WTC11 (cell line): ENCODE measurements around the gene AK8.

Source experiments
- ELF4 ChIP-seq: sonication (generic); formaldehyde crosslinking; IDR thresholded peaks from 2 replicates; pipeline ENCODE4 v1.8.1; 2022; ENCODE audit warnings: low read depth, mild to moderate bottlenecking, moderate library complexity, missing genetic modification reagents
- JAZF1 ChIP-seq: fragments of 250-450 bp; sonication (Bioruptor Pico); IDR thresholded peaks from 2 replicates; pipeline ENCODE4 v1.9.0; 2021; ENCODE audit warnings: moderate library complexity, mild to moderate bottlenecking, inconsistent platforms
- JUN ChIP-seq: sonication (generic); formaldehyde crosslinking; IDR thresholded peaks from 2 replicates; pipeline ENCODE4 v1.8.0; 2023; ENCODE audit warnings: mild to moderate bottlenecking, missing genetic modification reagents
- NFYB ChIP-seq: sonication (generic); formaldehyde crosslinking; conservative IDR thresholded peaks from 2 replicates; pipeline ENCODE4 v1.8.0; 2022; ENCODE audit warnings: low read depth, missing genetic modification reagents
- PRRX2 ChIP-seq: fragments of 250-450 bp; sonication (Bioruptor Pico); IDR thresholded peaks from 2 replicates; pipeline ENCODE4 v1.8.0; 2021; ENCODE audit warnings: mild to moderate bottlenecking
- SP1 ChIP-seq: sonication (generic); formaldehyde crosslinking; conservative IDR thresholded peaks from 2 replicates; pipeline ENCODE4 v1.8.1; 2022; ENCODE audit warnings: missing genetic modification reagents
- TEAD4 ChIP-seq: sonication (generic); formaldehyde crosslinking; IDR thresholded peaks from 2 replicates; pipeline ENCODE4 v1.8.0; 2022; ENCODE audit warnings: mild to moderate bottlenecking, missing genetic modification reagents
- ZBTB21 ChIP-seq: sonication (generic); formaldehyde crosslinking; IDR thresholded peaks from 2 replicates; pipeline ENCODE4 v1.8.1; 2023; ENCODE audit warnings: mild to moderate bottlenecking, missing genetic modification reagents, borderline replicate concordance
- TF ChIP-seq, protein P1 (sequence below): fragments of 200-600 bp; IDR thresholded peaks from 2 replicates; pipeline ENCODE4 v1.8.0; 2022; ENCODE audit warnings: antibody characterized with exemption
- TF ChIP-seq, protein P2 (sequence below): sonication (generic); formaldehyde crosslinking; IDR thresholded peaks from 2 replicates; pipeline ENCODE4 v1.8.1; 2022; ENCODE audit warnings: mild to moderate bottlenecking, missing genetic modification reagents, moderate library complexity, borderline replicate concordance
- TF ChIP-seq, protein P3 (sequence below): sonication (generic); formaldehyde crosslinking; IDR thresholded peaks from 2 replicates; pipeline ENCODE4 v1.8.0; 2022; ENCODE audit warnings: mild to moderate bottlenecking, missing genetic modification reagents

DNA sequence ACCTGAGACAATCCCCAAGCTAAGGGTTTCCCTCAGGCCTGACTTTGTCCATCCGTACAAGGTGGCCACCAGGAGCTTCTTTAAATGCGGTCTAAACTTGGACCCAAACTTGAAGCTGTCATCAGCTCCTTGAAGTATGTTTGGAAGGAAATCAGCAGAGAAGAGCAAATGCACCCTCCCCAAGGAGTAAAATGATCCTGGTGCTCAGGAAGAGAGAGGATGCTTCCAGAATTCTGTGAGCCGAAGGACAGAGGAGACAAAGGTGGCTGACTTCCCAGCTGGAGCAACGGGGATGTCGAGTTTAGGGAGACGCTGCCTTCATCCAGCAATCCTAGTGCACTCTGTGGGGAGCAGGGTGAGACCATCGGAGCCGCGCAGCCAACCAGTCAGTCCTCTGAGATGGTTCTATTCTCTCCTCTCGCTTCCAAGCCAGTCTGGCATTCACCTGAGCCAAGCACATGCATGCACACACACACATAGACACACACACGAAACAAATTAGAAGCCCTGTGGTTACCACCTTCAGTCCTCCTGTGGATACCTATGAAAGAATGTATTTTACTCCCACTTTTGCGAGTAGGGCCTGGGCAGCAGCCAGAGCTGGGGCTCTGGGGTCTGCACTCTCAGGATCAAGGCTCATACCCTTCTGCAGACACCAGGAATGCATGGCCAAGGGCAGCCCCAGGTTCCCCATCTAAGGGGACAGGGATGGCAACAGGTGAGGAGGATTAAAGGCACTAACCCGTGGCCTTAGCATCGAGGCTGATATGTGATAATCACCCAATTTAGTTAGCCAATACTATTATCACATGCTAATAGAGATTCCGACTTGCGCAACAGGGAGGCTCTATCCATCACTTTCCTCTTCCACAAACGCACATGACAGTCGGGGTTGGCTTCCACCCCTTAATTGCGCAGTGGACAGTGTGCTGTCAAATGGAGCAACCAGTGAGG lies 132.1 kb downstream of the AK8 start:
- TF ChIP-seq PRRX2 (CRISPR knock-in tag) (no peak), TEAD4 (no peak), ZBTB21 (CRISPR knock-in tag) (no peak), SP1 (CRISPR knock-in tag) (no peak), ELF4 (CRISPR knock-in tag) (no peak), JAZF1 (CRISPR knock-in tag) (no peak), JUN (CRISPR knock-in tag) (no peak), NFYB (no peak)
- TF ChIP-seq, protein P1, sequence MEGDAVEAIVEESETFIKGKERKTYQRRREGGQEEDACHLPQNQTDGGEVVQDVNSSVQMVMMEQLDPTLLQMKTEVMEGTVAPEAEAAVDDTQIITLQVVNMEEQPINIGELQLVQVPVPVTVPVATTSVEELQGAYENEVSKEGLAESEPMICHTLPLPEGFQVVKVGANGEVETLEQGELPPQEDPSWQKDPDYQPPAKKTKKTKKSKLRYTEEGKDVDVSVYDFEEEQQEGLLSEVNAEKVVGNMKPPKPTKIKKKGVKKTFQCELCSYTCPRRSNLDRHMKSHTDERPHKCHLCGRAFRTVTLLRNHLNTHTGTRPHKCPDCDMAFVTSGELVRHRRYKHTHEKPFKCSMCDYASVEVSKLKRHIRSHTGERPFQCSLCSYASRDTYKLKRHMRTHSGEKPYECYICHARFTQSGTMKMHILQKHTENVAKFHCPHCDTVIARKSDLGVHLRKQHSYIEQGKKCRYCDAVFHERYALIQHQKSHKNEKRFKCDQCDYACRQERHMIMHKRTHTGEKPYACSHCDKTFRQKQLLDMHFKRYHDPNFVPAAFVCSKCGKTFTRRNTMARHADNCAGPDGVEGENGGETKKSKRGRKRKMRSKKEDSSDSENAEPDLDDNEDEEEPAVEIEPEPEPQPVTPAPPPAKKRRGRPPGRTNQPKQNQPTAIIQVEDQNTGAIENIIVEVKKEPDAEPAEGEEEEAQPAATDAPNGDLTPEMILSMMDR = no peak
- TF ChIP-seq, protein P2, sequence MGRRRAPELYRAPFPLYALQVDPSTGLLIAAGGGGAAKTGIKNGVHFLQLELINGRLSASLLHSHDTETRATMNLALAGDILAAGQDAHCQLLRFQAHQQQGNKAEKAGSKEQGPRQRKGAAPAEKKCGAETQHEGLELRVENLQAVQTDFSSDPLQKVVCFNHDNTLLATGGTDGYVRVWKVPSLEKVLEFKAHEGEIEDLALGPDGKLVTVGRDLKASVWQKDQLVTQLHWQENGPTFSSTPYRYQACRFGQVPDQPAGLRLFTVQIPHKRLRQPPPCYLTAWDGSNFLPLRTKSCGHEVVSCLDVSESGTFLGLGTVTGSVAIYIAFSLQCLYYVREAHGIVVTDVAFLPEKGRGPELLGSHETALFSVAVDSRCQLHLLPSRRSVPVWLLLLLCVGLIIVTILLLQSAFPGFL = no peak
- TF ChIP-seq, protein P3, sequence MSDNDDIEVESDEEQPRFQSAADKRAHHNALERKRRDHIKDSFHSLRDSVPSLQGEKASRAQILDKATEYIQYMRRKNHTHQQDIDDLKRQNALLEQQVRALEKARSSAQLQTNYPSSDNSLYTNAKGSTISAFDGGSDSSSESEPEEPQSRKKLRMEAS (CRISPR knock-in tag) = no peak
